GM19467 (cell line): ENCODE results near the gene AQP6.
"Not testable (repeated sequence)": the region's sequence is repeated elsewhere in the genome, so short reads cannot be mapped to it uniquely, and the experiment has no call there.

Source experiments
- ATAC-seq: cut with Tn5 transposase; IDR thresholded peaks from one replicate; pipeline ENCODE4 v1.9.1; 2021; ENCODE audit warnings: mild to moderate bottlenecking, moderate library complexity; ENCODE audit not compliant: unreplicated experiment

The AQP6 gene

DNA sequence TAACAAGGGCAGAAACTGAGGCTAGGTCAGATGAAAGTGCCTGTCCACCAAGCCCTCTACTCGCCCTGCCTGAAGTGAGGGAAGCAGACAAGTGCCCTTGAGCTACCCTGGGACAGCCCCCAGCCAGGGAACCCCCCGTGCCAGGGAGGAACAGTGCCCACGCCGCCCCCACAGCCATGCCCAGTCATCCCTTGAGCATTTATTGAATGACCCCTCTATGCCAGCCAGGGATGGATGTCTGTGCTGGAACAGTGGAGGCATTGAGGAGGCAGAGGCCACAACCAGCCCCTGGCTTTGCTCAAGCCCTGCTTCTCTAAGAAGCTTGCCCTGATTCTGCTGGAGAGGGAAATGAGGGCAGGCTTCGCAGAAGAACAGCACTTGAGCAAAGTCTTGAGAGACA lies 3.7 kb upstream of the AQP6 start:
- ATAC-seq: no peak

DNA sequence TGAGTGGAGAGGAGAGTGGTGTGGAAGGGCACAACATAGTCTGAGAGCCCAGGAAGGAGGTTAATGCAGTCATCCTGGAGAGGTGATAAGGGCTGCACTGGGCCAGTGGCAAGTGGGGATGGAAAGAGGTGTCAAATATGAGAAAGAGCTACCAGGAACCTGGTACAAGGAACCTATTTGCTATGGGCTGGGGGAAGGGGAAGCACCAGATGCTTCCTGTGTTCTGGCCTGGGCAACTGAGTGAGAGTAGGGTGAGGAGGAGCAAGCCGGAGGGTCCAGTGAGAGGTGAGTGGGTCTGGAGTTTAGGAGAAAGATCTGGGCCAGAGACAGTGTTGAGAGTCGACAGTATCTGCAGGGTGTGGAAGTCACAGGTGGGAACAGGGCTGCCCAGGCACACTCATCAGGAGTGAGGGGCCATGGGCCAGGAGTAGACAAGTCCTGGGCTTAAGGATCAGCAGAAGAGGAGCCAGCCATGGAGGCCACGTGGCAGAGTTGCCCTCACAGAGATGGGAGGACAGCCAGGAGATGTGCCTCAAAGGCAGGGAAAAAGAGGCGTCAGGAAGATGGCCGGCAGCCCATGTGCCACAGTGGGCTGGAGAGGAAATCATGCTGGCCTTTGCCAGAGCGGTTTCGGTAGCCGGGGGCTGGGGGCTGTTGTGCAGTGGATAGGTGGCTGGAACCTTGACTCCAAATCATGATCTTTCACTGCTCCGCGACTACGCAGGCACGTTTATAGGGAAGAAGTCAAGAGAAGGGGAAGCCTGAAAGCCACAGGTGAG lies 2.9 kb upstream of the AQP6 start:
- ATAC-seq: no peak

DNA sequence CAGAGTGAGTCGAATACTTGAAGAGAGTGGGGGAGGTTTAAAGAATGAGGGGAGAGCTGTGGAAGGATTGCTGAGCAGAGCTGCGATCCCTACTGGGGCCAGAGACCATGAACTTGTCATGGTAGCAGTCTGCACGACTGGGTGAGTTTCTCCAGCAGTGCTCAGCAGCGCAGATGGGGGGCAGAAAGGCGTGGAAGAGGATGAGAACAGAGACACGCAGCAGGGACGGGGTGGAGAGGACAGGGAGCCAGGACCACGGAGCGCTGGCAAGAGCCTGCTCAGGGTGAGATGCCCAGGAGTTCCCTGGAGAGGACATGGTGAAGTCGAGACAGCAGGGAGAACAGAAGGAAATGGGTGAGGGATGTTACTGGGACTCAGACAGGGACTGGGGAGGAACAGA lies 2.1 kb upstream of the AQP6 start:
- no peak for ATAC-seq

- ATAC-seq: no peak
Observed at GRCh38 chr12:49971141-49971540, 1.6 kb upstream of the AQP6 start.

- no peak for ATAC-seq
Observed at GRCh38 chr12:49972129-49972528, 618 bp upstream of the AQP6 start.

DNA sequence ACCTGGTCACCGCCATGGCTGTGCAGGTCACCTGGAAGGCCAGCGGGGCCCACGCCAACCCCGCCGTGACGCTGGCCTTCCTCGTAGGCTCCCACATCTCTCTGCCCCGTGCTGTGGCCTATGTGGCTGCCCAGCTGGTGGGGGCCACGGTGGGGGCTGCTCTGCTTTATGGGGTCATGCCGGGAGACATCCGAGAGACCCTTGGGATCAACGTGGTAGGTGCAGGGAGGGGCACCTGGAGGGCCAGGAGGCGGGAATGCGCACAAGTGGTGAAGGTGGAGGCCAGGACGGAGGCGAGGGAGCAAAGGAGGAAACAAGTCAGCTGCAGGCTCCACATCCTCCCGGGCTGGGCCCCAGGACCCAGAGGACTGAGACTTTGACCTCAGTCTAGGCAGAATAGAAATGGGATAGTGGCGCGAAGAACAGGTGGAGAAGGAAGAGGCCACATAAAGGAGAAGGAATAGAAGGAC lies 649 bp downstream of the AQP6 start:
- no peak for ATAC-seq

- no peak for ATAC-seq
Observed at GRCh38 chr12:49974231-49974675, 1.5 kb downstream of the AQP6 start.

DNA sequence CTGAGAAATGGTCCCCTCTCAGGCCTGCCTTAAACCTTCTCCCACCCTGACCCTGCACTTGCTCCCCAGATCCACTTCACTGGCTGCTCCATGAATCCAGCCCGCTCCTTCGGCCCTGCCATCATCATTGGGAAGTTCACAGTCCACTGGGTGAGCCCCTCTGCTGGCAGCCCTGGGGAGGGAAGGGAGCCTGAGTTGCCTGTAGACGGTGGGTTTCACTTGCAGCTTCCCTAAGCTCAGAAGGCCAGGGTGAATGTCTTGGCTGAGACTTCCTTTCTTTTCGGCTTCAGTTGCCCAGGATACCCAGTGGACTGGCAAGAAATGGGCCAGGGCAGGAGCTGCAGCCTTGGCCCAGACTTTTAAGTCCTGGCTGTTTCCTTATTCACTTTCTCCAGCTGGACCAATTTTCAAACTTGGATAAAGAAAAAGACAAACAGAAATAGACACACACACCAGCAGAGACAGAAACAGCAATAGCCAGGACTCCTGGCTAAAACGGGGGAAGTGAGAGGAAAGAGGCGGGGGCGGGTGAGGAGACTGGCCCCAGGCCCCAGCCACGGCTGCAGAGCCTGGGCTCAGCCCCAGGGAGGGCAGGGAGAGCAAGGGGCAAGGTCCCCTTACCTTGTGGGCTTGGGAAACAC lies 2.0 kb downstream of the AQP6 start:
- ATAC-seq: no peak

DNA sequence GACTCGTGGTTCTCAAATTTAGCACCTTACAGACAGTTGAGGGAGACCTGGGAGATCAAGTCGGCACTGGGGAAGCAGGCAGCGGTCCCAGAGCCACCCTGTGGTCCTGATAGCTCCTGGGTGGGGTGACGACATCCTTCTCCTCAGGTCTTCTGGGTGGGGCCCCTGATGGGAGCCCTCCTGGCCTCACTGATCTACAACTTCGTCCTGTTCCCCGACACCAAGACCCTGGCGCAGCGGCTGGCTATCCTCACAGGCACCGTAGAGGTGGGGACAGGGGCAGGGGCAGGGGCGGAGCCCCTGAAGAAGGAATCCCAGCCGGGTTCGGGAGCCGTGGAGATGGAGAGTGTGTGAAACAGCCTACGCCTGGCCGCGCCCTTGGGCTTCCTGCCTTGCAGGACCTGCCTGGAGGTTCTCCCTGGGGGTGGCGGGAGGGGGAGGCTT lies 2.6 kb downstream of the AQP6 start:
- no peak for ATAC-seq

DNA sequence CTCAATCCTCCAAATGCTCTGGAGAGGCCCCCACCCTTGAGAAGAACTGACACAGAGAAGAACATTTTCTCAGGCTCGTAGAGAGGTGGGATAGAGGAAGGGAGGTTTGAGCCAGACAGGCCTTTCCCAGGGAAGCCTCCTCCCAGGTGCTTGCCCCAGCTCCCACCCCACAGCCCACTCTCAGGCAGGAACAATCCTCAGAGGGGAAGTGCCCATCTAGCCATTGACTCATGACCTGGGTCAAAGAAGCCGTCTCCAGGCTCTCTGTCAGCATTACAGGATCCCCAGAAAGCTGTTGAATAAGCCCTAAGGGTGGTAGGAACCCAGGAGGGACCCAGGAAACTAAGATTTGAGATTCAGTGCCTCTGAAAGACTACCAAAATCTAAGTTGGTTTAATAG lies 3.8 kb downstream of the AQP6 start:
- no peak for ATAC-seq

GRCh38 chr12:49978125-49978524 lies 5.4 kb downstream of the AQP6 start:
- ATAC-seq: no peak

GRCh38 chr12:49979016-49979586 lies 6.4 kb downstream of the AQP6 start:
- no peak for ATAC-seq

- no peak for ATAC-seq
Observed at GRCh38 chr12:49979791-49980190, 7.0 kb downstream of the AQP6 start.

GRCh38 chr12:49980501-49981349 lies 8.0 kb downstream of the AQP6 start:
- ATAC-seq: no peak

- no peak for ATAC-seq
Observed at GRCh38 chr12:49982246-49983087, 9.7 kb downstream of the AQP6 start.

DNA sequence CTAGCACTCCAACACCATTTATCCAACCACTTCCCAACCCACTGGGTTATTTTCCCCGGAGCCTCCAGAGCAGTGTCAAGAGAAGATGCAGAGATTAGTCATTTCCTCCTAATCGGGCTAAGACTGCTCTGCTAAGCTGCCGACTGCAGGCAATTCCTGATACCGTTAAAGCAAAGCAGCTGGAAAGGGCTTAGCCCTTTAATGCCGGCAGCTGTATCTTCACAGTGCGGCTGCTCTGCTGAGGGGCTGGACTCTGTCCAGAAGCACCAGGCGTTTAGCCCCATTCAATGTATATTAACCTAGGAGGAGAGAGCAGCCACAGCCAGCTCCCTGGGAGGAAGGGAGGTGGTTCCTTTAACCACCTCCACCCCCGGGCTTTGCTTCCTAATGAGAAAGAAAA lies 11.1 kb downstream of the AQP6 start:
- no peak for ATAC-seq

- no peak for ATAC-seq
Observed at GRCh38 chr12:49984476-49985359, 12.0 kb downstream of the AQP6 start.

DNA sequence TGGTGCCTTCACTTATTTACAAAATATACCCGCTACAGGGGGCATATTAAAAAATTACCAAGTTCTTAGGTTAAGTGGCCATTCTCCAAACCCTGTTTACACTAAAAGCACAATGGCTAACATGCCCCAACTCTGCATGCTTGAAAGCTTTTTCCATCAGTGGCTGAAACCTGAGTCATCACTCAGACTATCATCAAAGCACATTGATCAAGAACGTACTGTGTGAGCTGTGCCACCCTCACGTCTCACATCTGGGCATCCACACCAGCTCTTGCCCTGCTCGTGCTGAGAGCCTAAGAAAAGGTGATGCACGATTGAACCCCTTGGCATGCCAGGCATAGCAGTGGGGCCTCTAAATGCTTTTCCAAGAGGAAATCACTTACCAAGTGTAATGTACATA lies 13.2 kb downstream of the AQP6 start:
- no peak for ATAC-seq

GRCh38 chr12:49986476-49986875 lies 13.7 kb downstream of the AQP6 start:
- not testable (repeated sequence) for ATAC-seq
